Measurements from ENCODE around the gene PARD3. TPM values are rescaled to one million over a fixed set of nuclear protein-coding genes. Genes with fewer than 3 reads are reported as not detected.

Gene PARD3
- total RNA-seq, 1 experiment from 2014 or later = 154 TPM

GRCh38 chr10:34768261-34768971 lies 46.7 kb downstream of the PARD3 start:
- BruUV-seq (replicated peaks) = no TSS peak
- H3K79me2 ChIP-seq (ENCODE audit: low read length) = peaks cover 97% of the 10 kb centered on the region
- ChIA-PET POLR2A (ENCODE audit: unreplicated experiment) (interaction anchor here (0.6 to 1.0 kb wide), 3 partner anchors 10 to 48 kb away, joined by 3 to 13 read pairs (median 10); no protein-coding TSS in a partner anchor), CTCF (interaction anchor here (1.2 to 1.4 kb wide), 2 partner anchors 48 to 102 kb away, joined by 3 to 5 read pairs; no protein-coding TSS in a partner anchor)
- intact Hi-C loops (cut with micrococcal nuclease) = loop anchor here (1.0 to 2.0 kb wide), 2 partner anchors 10 to 36 kb away; no protein-coding TSS in a partner anchor
- H2AFZ ChIP-seq (ENCODE audit: low read length) = peak overlapping the region; percentile 50
- H3F3A ChIP-seq (ENCODE audit: low read length, unreplicated experiment) = no peaks in the 10 kb centered on the region
- H3K27me3 ChIP-seq (ENCODE audit: low read length) = no peaks in the 10 kb centered on the region
- TF ChIP-seq EZH2 (IDR thresholded peaks at IDR 0.05; ENCODE audit: low read length, unreplicated experiment) = no peak
- no peak for TF ChIP-seq CTCF (conservative IDR thresholded peaks at IDR 0.05; ENCODE audit: low read depth, low read length)
- TF ChIP-seq EZH2phosphoT487 (IDR thresholded peaks at IDR 0.05; ENCODE audit: borderline replicate concordance, low read length) = no peak
- peak overlapping the region; percentile 41 for H3K4me3 ChIP-seq (ENCODE audit: low read length)
- no peaks in the 10 kb centered on the region for H3K9me3 ChIP-seq (ENCODE audit: low read length)
- ATAC-seq = peak; percentile 100
- H3K4me2 ChIP-seq (ENCODE audit: low read length) = peak overlapping the region; percentile 68
- 0 out of 2 replicates have a peak, but pooled peaks cover 3% of the 10 kb centered on the region for H4K20me1 ChIP-seq (ENCODE audit: low read length)
- H3K36me3 ChIP-seq (ENCODE audit: low read depth, low read length) = no peaks in the 10 kb centered on the region
- DNase-seq = peak; percentile 99
- H3K9me2 ChIP-seq (replicated peaks; ENCODE audit: low read length) = no peaks in the 10 kb centered on the region
- peaks cover 18% of the 10 kb centered on the region for H3K4me1 ChIP-seq (ENCODE audit: insufficient read depth, low read length)
- peak overlapping the region; percentile 67 for H3K27ac ChIP-seq (ENCODE audit: low read length)
- H3K9ac ChIP-seq (ENCODE audit: low read length) = peak overlapping the region; percentile 46

- no peaks in the 10 kb centered on the region for H3K27me3 ChIP-seq (ENCODE audit: low read length)
- peaks cover 98% of the 10 kb centered on the region for H3K79me2 ChIP-seq (ENCODE audit: low read length)
- no peaks in the 10 kb centered on the region for H3K36me3 ChIP-seq (ENCODE audit: low read depth, low read length)
- no peaks in the 10 kb centered on the region for H3F3A ChIP-seq (ENCODE audit: low read length, unreplicated experiment)
- TF ChIP-seq EZH2phosphoT487 (IDR thresholded peaks at IDR 0.05; ENCODE audit: borderline replicate concordance, low read length) (no peak), CTCF (conservative IDR thresholded peaks at IDR 0.05; ENCODE audit: low read depth, low read length) (no peak), EZH2 (IDR thresholded peaks at IDR 0.05; ENCODE audit: low read length, unreplicated experiment) (no peak)
- no peaks in the 10 kb centered on the region for H3K9me2 ChIP-seq (replicated peaks; ENCODE audit: low read length)
- no peaks in the 10 kb centered on the region for H4K20me1 ChIP-seq (ENCODE audit: low read length)
- intact Hi-C loops (cut with micrococcal nuclease) = no loop called here
- no TSS peak for BruUV-seq (replicated peaks)
- ChIA-PET POLR2A (ENCODE audit: unreplicated experiment) (interaction anchor here (0.6 kb wide), 1 partner anchor 35 kb away, joined by 4 read pairs; no protein-coding TSS in a partner anchor), CTCF (no interaction called here)
- no peaks in the 10 kb centered on the region for H3K9me3 ChIP-seq (ENCODE audit: low read length)
- no peak overlapping the region for H3K9ac ChIP-seq (ENCODE audit: low read length)
- H3K4me2 ChIP-seq (ENCODE audit: low read length) = no peak overlapping the region
- H3K4me3 ChIP-seq (ENCODE audit: low read length) = no peak overlapping the region
- ATAC-seq = no peak
- no peak overlapping the region for H3K27ac ChIP-seq (ENCODE audit: low read length)
- H3K4me1 ChIP-seq (ENCODE audit: insufficient read depth, low read length) = peaks cover 20% of the 10 kb centered on the region
- no peak overlapping the region for H2AFZ ChIP-seq (ENCODE audit: low read length)
- no peak for DNase-seq
These were observed 48.1 kb downstream of the PARD3 start for GRCh38 chr10:34766811-34767494.
